Glutamatergic neuron (in vitro differentiated cells): Measurements from ENCODE around the gene EIF4E. TPM values are rescaled to one million over a fixed set of nuclear protein-coding genes. Genes with fewer than 3 reads are reported as not detected.

Experiments
- DNase-seq: peaks from one replicate; pipeline ENCODE4 v3.0.0; 2022
- H3K27ac Mint-ChIP-seq: one replicate; pipeline ENCODE4 v1.8.0; 2020; ENCODE audit warnings: mild to moderate bottlenecking, mixed read lengths, inconsistent platforms; ENCODE audit not compliant: unreplicated experiment
- H3K27me3 Mint-ChIP-seq: one replicate; pipeline ENCODE4 v1.8.0; 2020; ENCODE audit warnings: mild to moderate bottlenecking, moderate library complexity, mixed read lengths, inconsistent platforms; ENCODE audit not compliant: unreplicated experiment
- H3K36me3 Mint-ChIP-seq: one replicate; pipeline ENCODE4 v1.8.0; 2020; ENCODE audit warnings: mild to moderate bottlenecking, mixed read lengths, inconsistent platforms; ENCODE audit not compliant: unreplicated experiment
- H3K4me1 Mint-ChIP-seq: one replicate; pipeline ENCODE4 v1.8.0; 2020; ENCODE audit warnings: mild to moderate bottlenecking, low read depth, mixed read lengths, inconsistent platforms; ENCODE audit not compliant: unreplicated experiment
- H3K4me3 Mint-ChIP-seq: one replicate; pipeline ENCODE4 v1.8.0; 2020; ENCODE audit warnings: mild to moderate bottlenecking, mixed read lengths, inconsistent platforms; ENCODE audit not compliant: unreplicated experiment
- H3K9me3 Mint-ChIP-seq: one replicate; pipeline ENCODE4 v1.8.0; 2020; ENCODE audit warnings: mild to moderate bottlenecking, moderate library complexity, mixed read lengths, inconsistent platforms; ENCODE audit not compliant: unreplicated experiment
- total RNA-seq: library from RNA; stranded (reverse); fragmentation: NEBNext Ultra II Directional; extraction: Animal tissue kit (Norgen Biotek cat#: 25700); gene quantifications from one replicate; pipeline ENCODE4 v1.2.1, GENCODE V29; 2021; ENCODE audit not compliant: unreplicated experiment
- TF ChIP-seq, protein P1 (sequence below): fragments of 200-600 bp; sonication (generic); IDR thresholded peaks from one replicate; pipeline ENCODE4 v1.5.0; 2021; ENCODE audit not compliant: partially characterized antibody, unreplicated experiment

The EIF4E gene
- total RNA-seq, 1 donor from 2014 or later, result 92.8 TPM

DNA sequence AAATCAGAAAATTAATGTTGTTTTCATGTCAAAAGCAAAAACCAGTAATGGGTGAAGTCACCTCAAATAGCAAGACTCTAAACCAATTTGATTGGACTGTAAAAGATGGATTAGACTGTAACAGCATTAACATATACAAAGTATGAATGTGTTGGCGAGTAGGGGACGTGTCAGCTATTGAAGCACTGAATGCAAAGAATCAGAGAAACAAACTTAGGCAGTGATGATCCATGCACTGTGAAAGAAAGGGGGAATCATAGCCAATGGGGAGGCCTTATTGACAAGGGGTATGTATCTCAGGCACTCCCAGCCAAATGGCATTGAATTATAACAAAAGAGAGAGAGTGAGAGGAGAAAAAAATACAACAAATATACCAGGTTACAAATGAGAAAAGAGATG, 30.5 kb upstream of the EIF4E start:
- peaks cover 1% of the 10 kb centered on the region for H3K9me3 Mint-ChIP-seq
- H3K27ac Mint-ChIP-seq, result no peak overlapping the region
- H3K36me3 Mint-ChIP-seq, result peaks cover 6% of the 10 kb centered on the region
- H3K27me3 Mint-ChIP-seq, result no peaks in the 10 kb centered on the region
- H3K4me3 Mint-ChIP-seq, result no peak overlapping the region
- DNase-seq, result no peak
- TF ChIP-seq, protein P1, sequence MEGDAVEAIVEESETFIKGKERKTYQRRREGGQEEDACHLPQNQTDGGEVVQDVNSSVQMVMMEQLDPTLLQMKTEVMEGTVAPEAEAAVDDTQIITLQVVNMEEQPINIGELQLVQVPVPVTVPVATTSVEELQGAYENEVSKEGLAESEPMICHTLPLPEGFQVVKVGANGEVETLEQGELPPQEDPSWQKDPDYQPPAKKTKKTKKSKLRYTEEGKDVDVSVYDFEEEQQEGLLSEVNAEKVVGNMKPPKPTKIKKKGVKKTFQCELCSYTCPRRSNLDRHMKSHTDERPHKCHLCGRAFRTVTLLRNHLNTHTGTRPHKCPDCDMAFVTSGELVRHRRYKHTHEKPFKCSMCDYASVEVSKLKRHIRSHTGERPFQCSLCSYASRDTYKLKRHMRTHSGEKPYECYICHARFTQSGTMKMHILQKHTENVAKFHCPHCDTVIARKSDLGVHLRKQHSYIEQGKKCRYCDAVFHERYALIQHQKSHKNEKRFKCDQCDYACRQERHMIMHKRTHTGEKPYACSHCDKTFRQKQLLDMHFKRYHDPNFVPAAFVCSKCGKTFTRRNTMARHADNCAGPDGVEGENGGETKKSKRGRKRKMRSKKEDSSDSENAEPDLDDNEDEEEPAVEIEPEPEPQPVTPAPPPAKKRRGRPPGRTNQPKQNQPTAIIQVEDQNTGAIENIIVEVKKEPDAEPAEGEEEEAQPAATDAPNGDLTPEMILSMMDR, result no peak
- H3K4me1 Mint-ChIP-seq, result no peaks in the 10 kb centered on the region

DNA sequence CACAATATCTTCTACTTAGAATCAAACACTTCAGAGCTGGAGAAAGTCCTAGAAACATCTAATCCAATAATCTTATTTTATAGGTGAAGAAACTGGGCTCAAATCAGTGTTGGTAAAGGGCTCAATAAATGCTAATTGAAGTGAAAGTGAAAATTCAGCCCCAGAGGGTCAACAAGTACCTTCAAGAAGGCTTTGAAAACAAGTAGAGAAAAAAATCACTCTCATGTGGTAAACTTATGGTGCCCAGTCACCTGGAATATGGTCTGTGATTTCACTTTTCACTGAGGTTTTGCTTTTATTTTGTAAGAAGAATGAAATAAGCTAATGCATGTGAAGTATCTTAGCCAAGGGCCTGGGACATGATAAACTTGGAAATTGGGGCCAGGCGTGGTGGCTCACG, 29.1 kb upstream of the EIF4E start:
- Mint-ChIP-seq H3K36me3 (peaks cover 6% of the 10 kb centered on the region), H3K4me3 (no peak overlapping the region), H3K9me3 (peaks cover 1% of the 10 kb centered on the region), H3K4me1 (no peaks in the 10 kb centered on the region), H3K27me3 (no peaks in the 10 kb centered on the region), H3K27ac (no peak overlapping the region)
- TF ChIP-seq, protein P1, result no peak
- no peak for DNase-seq

DNA sequence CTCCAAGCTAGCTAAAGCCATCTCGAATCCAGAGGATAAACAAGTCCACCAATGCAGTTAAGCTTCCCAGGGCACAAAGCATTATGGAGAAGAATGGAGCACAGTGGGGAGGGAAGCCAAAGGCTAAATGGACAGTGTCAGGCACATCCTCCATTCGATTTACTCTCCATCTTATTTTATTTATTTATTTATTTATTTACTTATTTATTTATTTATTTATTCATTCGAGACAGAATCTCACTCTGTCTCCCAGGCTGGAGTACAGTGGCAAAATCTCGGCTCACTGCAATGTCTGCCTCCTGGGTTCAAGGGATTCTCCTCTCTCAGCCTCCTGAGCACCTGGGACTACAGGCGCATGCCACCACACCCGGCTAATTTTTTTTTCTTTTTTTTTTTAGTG, 26.3 kb upstream of the EIF4E start:
- no peak overlapping the region for H3K27ac Mint-ChIP-seq
- DNase-seq, result no peak
- H3K4me1 Mint-ChIP-seq, result no peaks in the 10 kb centered on the region
- no peaks in the 10 kb centered on the region for H3K27me3 Mint-ChIP-seq
- peaks cover 1% of the 10 kb centered on the region for H3K9me3 Mint-ChIP-seq
- H3K4me3 Mint-ChIP-seq, result no peak overlapping the region
- H3K36me3 Mint-ChIP-seq, result peaks cover 6% of the 10 kb centered on the region
- TF ChIP-seq, protein P1, result no peak

DNA sequence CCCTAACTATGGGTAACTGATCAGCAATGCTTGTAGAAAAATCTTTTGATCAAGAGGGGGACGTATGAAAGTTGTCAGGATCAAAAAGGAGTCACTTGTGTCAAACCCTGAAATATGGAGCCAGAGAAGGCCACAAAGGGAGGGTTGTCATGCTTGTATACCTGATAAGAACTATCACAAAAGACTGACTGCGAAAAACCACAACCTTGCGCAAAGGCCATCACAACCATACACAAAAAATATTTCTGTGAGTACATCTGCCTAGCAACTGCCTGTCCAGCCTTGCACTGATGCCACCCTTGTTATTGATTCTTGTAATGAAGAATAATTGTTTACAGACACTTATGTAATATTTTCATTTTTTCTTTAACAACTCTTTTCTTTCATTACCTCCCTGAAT, 22.8 kb upstream of the EIF4E start:
- TF ChIP-seq, protein P1, result no peak
- Mint-ChIP-seq H3K36me3 (peaks cover 6% of the 10 kb centered on the region), H3K9me3 (peaks cover 1% of the 10 kb centered on the region), H3K27me3 (no peaks in the 10 kb centered on the region), H3K4me1 (no peaks in the 10 kb centered on the region), H3K27ac (no peak overlapping the region), H3K4me3 (no peak overlapping the region)
- DNase-seq, result no peak

DNA sequence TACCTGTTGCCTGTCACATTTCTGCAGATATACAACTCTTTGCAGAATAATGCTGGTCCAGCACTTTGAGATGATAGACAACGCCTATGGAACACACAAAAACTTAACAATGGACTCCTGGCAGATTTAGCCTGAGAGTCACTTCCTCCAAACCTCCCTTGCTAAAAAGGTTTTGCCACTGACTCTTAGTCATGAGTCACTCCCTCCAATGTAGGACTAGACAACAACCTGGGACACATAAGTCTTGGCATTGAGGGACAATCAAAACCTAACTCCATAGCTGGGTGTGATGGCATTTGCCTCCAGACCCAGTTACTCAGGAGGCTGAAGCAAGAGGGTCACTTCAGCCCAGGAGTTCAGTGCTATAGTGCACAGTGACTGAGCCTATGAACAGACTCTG, 22.0 kb upstream of the EIF4E start:
- Mint-ChIP-seq H3K27ac (no peak overlapping the region), H3K36me3 (peaks cover 3% of the 10 kb centered on the region), H3K9me3 (peaks cover under 1% of the 10 kb centered on the region), H3K27me3 (no peaks in the 10 kb centered on the region), H3K4me1 (no peaks in the 10 kb centered on the region), H3K4me3 (no peak overlapping the region)
- DNase-seq, result no peak
- TF ChIP-seq, protein P1, result no peak
